ENCODE data around the gene NOC4L. TPM values are rescaled to one million over a fixed set of nuclear protein-coding genes. Genes with fewer than 3 reads are reported as not detected.

NOC4L gene
- total RNA-seq, 1 experiment from 2014 or later, result 22.8 TPM

DNA sequence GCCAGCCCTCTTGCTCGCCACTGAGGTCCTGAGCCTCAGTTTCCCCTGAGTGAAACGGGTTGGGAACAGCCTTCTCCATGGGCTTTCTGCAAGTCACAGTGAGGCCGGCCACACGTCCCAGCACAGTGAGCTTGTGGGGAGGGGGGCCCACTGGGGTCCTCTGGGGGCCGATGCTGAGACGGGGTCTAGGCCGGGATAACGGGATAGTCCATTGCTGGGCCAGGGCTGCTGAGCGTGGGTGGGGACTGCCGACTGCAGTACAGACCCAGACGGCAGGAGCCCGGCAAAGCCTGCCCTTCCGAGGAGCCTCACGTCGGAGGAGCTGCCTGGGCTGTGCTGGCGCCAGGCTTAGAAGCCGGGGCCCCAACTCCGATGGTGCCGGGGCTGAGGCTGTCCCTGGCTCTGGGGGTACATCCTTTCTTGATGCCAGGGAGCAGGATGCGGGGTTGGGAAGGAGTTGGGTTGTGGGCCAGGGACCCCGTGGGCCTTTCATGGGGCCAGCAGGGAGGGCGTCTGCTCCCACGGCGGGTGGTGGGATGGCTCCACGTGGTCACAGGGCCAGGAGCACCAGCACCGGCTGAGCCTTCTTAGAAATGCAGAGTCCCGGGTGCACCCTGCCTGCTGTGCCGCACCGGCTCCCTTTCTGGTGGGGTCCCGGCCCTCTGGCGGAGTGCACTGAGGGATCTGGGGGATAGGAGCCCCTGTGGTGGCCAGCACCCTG, 24.2 kb downstream of the NOC4L start:
- DNase-seq (ENCODE audit: low read depth), result no peak

- no peak for DNase-seq (ENCODE audit: low read depth)
Measured at GRCh38 chr12:132169376-132169775, 25.1 kb downstream of the NOC4L start.

GRCh38 chr12:132170094-132170636, 25.9 kb downstream of the NOC4L start:
- no peak for DNase-seq (ENCODE audit: low read depth)

DNA sequence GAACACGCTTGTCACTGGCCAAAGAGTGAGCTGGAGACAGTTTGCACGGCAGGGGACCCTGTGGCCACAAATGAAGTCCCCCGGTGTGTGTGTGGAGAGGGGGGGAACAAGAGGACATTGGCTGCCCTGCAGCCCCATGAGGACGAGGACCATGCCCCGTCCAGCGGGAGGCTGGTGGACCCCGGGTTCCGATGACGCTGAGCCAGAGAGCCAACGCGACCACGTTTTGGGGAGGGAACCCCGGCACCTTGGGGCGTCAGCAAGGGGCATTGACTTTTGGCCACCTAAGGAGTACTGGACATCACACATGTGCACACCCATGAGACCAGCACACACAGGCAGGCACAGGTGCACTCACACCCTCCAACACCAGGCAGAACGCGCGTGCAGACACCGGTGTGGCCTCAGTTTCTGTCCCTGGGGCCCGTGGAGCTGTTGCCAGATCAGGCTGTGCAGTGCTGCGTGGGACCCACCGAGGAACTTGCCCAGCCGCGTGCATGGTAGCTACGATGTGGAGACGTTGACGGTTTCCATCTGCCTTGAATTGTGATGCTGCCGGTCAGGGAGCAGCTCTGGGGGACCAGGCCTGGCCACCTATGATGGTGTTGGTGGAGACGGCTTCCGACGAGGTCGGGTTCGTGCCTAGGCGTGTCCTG, 26.5 kb downstream of the NOC4L start:
- no peak for DNase-seq (ENCODE audit: low read depth)

- no peak for DNase-seq (ENCODE audit: low read depth)
Measured at GRCh38 chr12:132171293-132171967, 27.2 kb downstream of the NOC4L start.

- no peak for DNase-seq (ENCODE audit: low read depth)
Measured at GRCh38 chr12:132171968-132172521, 27.8 kb downstream of the NOC4L start.

- no peak for DNase-seq (ENCODE audit: low read depth)
Measured at GRCh38 chr12:132172619-132173018, 28.4 kb downstream of the NOC4L start.

DNA sequence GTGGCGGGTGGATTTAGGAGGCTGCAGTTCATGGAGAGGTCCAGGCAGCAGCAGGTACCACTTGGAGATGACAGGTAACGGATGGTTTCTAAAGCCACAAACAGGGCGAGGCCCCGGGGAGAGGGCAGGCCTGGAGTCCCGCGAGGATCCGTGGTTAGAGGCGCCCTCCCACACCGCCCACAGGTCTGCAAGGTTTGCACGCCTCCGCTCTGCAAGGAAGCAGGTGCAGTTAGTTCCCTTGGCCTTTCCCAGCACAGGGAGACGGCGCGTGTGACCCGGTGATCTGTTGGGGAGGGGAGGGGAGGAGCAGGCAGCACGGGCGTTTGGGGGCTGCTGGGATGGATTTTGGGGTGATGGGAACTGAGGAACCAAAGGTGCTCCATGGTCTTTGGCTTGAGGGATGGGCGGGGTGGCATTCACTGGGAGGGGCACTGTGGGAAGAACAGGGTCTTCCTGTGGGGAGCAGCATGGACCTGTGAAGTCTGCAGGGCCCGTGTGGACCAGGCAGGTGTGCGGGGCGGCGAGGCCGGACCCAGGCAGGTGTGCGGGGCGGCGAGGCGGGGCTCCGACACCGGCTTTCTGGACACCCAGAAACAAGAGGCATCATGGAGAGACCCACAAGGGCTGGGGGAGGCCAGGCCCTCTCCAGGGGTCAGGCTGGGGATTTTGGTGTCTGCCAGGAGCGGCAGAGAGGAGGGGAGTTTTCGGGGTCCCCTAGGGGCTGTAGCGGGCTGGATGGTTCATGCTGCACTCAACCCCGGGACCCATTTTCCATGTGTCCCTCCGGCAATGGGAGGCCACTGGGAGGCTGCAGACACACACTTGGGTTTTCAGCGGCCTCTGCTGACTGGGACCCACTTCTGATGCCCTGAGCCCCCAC, 29.1 kb downstream of the NOC4L start:
- no peak for DNase-seq (ENCODE audit: low read depth)

DNA sequence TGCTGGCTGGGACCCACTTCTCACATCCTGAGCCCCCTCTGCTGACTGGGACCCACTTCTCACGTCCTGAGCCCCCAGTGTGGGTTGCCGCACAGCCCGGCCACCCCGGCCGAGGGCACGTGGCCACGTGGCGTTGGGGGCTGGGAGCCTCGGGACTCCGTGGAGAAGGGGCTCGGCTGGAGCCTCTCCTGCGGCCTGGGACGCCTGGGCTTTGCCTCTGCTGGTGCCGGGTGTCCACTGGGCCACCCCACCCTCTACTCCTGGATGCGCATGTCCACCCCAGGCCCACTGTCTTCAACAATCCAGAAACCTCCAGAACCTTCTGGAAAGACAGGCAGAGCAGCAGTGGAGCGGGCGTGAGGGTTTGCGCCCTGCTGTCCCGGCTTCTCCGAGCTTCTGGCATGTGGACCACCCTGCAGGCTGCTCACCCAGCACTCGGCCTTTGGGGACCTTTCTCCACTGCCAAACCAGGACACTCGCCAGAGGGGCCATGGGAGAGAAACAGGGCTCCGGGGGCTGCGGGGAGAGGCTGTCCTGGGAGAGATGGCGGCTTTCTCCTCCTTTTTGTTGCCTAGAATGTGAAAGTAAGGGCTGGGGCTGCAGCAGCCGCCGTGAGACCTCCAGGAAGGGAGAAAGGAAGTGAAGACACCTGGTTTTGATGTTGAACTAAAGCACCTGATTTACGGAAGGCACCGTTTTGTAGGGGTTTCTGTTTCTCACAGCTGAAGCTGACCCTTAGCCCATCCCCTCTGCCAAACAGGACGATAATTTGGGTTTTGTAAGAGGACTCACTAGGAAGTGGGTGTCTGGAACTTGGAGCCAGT, 30.0 kb downstream of the NOC4L start:
- no peak for DNase-seq (ENCODE audit: low read depth)

GRCh38 chr12:132174839-132175490, 30.7 kb downstream of the NOC4L start:
- no peak for DNase-seq (ENCODE audit: low read depth)

DNA sequence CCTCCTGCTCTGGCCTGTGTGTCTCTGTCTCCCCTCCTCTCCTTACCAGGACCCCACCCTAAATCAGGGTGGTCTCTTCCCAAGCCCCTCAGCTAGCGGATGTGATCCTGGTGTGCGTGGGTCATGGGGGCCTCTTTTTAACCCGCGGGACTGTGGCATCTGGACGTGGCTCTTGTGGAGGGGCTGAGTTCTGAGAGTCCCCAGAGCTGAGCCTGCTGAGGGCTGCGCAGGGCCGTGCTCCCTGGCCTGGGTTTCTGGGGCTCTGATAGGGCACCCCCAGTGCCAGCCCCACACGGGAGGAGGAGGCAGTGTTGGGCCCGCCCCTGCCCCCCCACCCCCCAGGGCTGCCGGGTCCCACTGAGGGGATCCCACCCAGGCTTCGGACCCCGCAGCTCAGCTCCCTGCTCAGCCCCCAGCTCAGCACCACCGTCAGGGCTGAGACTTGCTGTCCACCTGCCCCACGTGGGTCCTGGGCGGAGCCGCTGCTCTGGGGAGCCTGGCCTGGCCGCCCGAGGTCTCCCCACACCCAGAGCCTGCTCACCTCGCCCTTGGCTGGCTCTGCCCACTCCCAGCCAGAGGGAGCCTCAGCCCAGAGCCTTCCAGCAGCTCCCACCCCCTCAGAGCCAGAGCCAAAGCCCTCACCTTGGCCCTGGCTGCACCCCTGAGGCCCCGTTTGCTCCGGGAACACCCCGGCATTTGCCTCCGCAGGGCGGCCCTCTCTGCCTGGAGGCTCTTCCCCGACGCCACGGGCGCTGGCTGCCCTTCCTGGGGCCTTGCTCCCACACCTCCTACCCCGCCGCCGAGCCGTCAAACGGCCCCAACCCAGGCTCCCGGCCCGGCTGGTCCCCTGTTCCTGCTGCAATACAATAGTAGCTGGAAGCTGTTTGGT, 31.5 kb downstream of the NOC4L start:
- no peak for DNase-seq (ENCODE audit: low read depth)

- DNase-seq (ENCODE audit: low read depth), result no peak
Measured at GRCh38 chr12:132176385-132176919, 32.2 kb downstream of the NOC4L start.

- DNase-seq (ENCODE audit: low read depth), result no peak
Measured at GRCh38 chr12:132176920-132177551, 32.8 kb downstream of the NOC4L start.

DNA sequence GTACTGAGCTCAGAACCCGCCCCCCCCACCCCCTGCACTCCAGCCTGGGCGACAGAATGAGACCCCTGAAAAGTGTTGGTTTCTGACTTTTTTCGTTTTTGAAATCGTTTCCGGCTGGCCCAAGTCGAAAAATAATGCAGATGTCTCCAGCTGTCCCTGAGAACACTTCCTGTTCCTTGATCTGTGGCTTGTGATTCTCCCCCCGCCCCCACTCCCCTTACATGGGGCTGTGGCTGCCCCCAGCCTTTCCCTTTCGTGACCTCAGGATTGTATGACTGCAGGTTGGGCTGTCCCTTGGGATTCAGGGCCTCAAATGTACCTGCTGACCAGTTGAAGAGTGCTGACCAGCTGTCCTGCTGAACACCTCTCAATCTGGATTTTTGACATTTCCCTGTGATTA, 34.1 kb downstream of the NOC4L start:
- no peak for DNase-seq (ENCODE audit: low read depth)

- DNase-seq (ENCODE audit: low read depth), result no peak
Measured at GRCh38 chr12:132178801-132179401, 34.6 kb downstream of the NOC4L start.

DNA sequence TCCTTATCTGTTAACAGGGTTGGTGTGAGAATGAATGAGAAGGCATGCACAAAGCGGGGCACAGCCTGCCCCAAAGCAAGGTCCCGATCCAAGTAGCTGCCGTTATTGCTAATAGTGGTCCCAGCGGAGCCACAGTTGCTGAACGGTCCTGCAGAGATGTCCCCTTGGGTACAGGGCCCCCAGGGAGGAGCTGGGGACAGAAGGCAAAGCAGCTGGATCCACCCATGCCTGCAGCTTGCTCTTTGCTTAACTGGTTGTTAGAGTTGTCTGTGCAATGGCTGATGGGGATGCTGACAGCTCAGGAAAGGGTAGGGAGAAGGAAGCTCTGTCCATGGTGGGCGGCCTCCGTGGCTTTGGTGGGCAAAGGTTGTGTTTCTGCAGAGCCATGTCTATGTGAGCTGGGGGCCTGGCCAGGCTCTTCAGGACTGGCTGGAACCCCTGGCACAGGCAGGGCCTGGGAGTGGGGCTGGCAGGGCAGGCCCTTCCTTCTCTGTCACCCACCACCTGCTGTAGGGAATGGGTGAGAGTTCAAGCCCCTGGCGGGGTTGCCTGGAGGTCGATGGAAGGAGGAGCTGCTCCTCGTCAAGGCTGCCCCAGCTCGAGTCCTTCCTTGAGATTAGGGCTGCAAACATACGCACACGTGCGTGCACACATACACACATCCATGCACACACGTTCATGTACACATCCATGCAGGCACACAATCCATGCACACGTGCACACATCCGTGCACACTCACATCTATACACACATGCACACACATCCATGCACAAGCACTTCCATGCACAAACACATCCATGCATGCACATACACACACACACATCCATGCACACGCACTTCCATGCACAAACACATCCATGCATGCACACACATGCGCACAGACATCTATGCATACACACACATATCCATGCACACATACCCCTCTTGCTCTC, 35.4 kb downstream of the NOC4L start:
- no peak for DNase-seq (ENCODE audit: low read depth)

Data from LHCN-M2 (cell line).